Measurements from ENCODE around the gene RNF7.
"Not testable (repeated sequence)": the region's sequence is repeated elsewhere in the genome, so short reads cannot be mapped to it uniquely, and the experiment has no call there.

The RNF7 gene

GRCh38 chr3:141735176-141735575 lies 2.9 kb upstream of the RNF7 start:
- no peak for DNase-seq

GRCh38 chr3:141735770-141736465 lies 2.2 kb upstream of the RNF7 start:
- DNase-seq: peak in 21 of 56 donors; percentile 2 to 56 (median 24)

GRCh38 chr3:141737093-141737492 lies 1.0 kb upstream of the RNF7 start:
- no peak for DNase-seq

DNA sequence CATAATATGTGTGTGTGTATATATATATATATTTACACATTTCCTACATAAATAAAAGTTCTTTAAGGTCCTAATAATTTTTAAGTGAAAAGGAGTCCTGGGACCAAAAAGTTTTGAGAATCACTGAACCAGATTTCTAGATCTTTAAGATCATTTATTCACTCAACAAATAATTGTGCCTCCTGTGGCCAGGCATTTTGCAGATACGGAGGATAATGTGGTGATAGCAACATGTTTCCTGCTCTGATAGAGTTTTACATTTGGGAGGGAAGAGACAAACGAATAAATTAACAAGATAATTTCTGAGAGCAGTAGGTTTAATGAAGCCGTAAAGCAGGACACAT lies 448 bp upstream of the RNF7 start:
- DNase-seq: no peak

DNA sequence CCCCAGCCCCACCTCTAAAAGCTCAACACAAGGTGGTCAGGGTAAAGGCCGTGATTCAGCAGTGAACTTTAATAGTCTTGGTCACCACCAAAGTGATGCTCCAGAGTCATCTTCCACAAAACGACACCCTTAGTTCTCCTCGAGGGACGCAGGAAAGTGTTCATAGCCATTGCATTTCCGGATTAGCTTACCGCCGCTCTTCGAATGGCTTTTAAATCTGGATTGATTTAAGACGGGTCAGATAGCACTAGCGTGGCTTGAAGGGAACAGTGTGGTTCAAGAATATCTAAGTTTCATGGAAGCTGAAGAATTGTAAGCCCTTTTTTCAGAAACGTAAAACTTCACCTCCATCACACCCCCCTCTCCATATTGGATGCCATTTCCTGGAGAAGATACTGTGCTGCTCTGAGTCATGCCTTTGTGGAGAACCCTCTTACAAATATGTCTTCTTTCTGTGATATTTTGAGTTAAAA lies 829 bp downstream of the RNF7 start:
- peak in 5 of 56 donors; percentile 12 to 64 (median 29) for DNase-seq

GRCh38 chr3:141739731-141740130 lies 1.6 kb downstream of the RNF7 start:
- DNase-seq: no peak

DNA sequence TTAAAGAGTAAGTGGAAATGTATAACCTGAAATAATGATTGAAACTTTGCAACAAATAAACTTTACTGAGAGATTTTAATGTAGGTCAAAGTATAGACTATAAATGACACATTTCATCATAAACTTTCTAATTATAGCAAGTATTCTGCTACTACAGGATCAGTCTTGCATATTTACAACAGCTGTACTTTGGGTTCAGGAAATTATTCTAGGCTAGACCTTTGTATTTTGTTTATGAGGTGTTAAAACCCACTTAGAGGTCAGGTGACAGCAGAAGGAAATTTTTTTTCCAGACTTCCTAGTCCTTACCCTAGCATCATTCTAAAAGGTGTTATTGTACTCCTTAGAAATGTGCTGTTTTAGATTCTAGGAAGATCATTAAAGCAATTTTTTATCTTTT lies 2.3 kb downstream of the RNF7 start:
- no peak for DNase-seq

DNA sequence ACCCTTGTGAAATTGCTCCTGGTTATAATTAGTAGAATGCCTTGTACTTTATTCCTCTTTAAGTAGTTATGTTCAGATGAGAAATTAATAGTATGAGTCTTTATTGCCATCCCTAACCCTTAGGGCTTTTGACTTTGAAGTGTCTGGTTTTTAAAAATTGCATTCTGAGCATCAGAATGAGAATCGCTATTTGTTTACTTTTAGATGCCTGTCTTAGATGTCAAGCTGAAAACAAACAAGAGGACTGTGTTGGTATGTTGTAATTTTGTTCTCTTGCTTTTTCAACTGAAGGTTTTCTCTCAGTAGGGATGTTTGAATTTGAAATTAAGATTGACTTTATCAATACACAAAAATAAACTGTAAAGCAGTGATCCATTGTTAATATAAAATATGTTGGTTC lies 5.2 kb downstream of the RNF7 start:
- no peak for DNase-seq

GRCh38 chr3:141746962-141747361 lies 8.9 kb downstream of the RNF7 start:
- peak in 31 of 56 donors; percentile 3 to 52 (median 21) for DNase-seq

GRCh38 chr3:141753399-141753798 lies 15.3 kb downstream of the RNF7 start:
- DNase-seq: no peak

DNA sequence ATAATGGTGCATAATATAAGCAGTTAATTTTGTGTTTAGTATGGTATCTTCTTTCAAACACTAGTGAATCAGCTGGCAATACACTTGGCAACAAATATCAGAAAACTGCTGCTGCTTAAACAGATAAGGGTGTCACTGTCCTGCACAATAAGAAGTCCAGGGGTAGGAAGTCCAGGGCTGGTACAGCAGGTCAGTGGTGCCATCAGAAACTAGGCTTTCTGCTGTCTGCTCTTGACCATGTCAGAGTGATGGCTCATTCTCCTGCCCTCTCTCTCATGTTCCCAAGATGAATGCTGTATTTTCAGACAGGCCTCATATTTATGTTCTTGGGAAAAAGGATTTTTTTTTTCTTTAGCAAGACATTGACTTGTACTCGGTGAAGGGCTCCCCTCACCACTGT lies 15.9 kb downstream of the RNF7 start:
- no peak for DNase-seq

DNA sequence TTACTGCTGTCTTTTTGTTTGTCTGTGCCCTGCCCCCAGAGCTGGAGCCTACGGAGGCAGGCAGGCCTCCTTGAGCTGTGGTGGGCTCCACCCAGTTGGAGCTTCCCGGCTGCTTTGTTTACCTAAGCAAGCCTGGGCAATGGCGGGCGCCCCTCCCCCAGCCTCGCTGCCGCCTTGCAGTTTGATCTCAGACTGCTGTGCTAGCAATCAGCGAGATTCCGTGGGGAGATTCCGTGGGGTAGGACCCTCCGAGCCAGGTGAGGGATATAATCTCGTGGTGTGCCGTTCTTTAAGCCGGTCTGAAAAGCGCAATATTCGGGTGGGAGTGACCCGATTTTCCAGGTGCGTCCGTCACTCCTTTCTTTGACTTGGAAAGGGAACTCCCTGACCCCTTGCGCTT lies 24.5 kb downstream of the RNF7 start:
- DNase-seq: not testable (repeated sequence)

DNA sequence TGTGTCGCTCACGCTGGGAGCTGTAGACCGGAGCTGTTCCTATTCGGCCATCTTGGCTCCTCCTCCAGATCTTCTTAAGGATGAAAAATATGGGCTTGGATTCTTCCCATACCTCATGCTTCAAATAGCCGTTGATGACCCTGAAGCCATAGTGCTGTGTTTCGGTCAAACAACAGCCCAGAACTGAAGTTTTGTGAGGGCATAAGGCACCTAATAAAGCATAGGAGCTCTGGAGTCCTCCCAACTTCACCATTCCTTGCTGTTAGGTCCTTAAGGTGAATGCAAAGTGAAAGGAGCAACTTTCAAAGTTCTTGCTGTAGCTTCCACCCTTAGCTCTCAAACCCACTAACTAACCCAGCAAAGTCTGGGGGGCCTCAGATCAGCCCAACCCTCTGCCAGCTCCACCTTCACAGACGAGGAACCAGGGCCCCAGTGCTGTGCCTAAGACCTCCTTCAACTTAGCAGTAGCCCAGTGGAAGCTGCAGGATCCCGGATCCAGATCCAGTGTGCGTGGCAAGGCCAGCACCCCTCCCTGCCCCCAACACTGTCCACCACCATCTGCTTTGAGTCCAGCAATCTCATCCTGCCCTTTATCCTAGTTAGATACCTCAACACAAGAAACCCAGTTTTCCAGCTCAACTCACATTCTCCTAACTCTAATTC lies 25.1 kb downstream of the RNF7 start, which contains the start of gene GRK7:
TSS of gene GRK7 (plus strand) at position 321 of the 663 bp plus-strand sequence. CDS start 14,877 bp downstream, outside the sequence.
- no peak for DNase-seq

DNA sequence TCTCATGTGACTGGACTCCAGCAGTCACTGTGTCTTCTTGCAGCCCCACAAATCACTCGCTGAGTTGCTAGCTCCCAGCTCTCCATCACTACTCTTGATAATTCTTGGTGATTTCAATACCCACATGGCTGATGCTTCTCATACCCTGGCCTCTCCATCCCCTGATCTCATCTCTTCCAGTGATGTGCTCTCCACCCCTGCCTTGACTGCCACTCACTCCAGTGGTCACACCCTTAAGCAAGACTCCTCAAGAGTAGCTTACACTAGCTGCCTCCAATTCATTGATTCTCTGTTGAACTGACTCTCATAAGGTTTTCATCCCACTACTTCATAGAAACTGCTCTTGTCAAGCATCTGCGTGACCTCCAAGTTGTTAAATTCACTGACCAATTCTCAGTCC lies 25.9 kb downstream of the RNF7 start:
- DNase-seq: no peak

GRCh38 chr3:141764465-141764864 lies 26.4 kb downstream of the RNF7 start:
- no peak for DNase-seq

DNA sequence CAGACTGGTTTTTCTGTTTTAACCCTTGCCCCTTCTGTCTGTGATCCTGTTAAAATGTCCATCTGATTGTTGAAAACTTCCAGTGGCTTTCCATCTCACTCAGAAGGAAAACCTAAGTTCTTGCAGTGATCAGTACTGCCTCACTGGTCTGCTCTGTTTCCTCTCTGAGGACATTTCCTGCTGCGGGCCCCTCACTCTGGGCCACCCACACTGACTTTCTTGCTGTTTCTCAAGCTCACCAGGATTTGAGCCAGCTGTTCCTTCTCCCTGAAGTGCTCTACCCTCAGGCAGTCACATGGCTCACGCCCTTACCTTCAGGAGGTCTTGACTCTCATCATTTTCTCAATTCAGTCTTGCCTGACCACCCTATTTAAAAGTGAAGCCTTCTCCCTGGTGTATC lies 26.9 kb downstream of the RNF7 start:
- no peak for DNase-seq

DNA sequence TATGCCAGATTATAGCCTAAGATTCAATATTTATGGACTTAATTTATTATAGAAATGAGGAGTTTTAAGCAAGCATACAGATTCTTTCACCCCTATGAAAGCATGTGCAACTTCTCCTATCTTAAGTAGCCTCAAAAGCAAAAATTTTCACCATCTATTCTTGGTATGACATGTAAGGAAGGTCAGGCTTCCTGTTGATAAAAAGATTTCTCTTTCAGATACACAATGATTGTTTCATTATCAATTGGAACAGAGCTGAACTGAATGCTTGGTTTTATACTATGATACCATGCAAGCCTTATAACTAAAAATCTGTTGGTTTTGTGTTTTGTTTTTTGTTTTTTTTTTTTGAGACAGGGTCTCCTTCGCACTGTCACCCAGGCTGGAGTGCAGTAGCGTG lies 29.0 kb downstream of the RNF7 start:
- no peak for DNase-seq

GRCh38 chr3:141769221-141769894 lies 31.3 kb downstream of the RNF7 start:
- peak in 5 of 56 donors; percentile 6 to 35 (median 14) for DNase-seq

GRCh38 chr3:141773676-141774075 lies 35.6 kb downstream of the RNF7 start:
- no peak for DNase-seq

GRCh38 chr3:141776376-141776775 lies 38.3 kb downstream of the RNF7 start:
- DNase-seq: no peak

DNA sequence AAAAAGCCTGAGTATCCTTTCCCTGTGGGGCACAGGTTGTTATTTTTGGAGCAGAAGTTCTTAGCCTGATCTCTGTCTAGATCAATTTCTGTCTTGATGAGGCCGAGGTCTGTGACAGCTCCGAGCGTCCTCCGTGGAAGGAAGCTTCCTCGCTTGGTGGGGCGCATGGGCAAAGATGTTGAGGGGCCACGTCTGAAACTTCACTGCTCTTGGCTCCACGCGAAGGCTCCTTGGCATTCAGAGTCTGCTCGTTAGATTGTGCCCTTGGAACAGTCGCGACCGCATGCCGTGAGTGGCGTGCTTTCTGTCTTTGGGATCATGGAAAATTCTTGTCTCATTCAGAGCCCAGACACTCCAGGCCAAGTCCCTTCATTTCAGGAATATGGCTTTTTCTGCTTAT lies 38.8 kb downstream of the RNF7 start:
- DNase-seq: no peak

Measured in nucleus accumbens (tissue), 56 donors.